OCI-LY3 (cell line): ENCODE results near the gene IGFL1.

Experiments used
- H2AFZ ChIP-seq: fragments of 200-600, 300-600 bp; shearing (Covaris generic); 2 replicates; pipeline ENCODE4 v1.6.0; 2014; ENCODE audit warnings: antibody characterized with exemption, low read depth, low read length
- H3K27ac ChIP-seq: fragments of 200-600, 300-600 bp; sonication (generic); 2 replicates; pipeline ENCODE4 v1.5.1; 2014; ENCODE audit warnings: mild to moderate bottlenecking, low read length, moderate library complexity, mixed read lengths
- H3K27me3 ChIP-seq: fragments of 200-600, 300-600 bp; sonication (generic); 2 replicates; pipeline ENCODE4 v1.6.1; 2014; ENCODE audit warnings: low read depth, low read length, mixed read lengths
- H3K36me3 ChIP-seq: fragments of 200-600, 300-600 bp; sonication (generic); replicated peaks from 2 replicates; pipeline ENCODE3; 2014; ENCODE audit warnings: low read depth, low read length, mixed read lengths
- H3K4me1 ChIP-seq: fragments of 300-600, 200-600 bp; sonication (generic); 2 replicates; pipeline ENCODE4 v1.6.1; 2014; ENCODE audit warnings: low read length, mixed read lengths
- H3K4me2 ChIP-seq: fragments of 200-600, 300-600 bp; sonication (generic); 2 replicates; pipeline ENCODE4 v1.6.1; 2014; ENCODE audit warnings: low read length, mixed read lengths
- H3K4me3 ChIP-seq: fragments of 300-600, 200-600 bp; sonication (generic); 2 replicates; pipeline ENCODE4 v1.5.1; 2014; ENCODE audit warnings: antibody characterized with exemption, mild to moderate bottlenecking, low read length, moderate library complexity
- H3K79me2 ChIP-seq: fragments of 300-600, 200-600 bp; shearing (Covaris generic); 2 replicates; pipeline ENCODE4 v1.6.1; 2014; ENCODE audit warnings: mild to moderate bottlenecking, low read length, mixed read lengths
- H3K9ac ChIP-seq: fragments of 300-600, 200-600 bp; shearing (Covaris generic); 2 replicates; pipeline ENCODE4 v1.6.0; 2014; ENCODE audit warnings: mild to moderate bottlenecking, low read length, moderate library complexity
- H3K9me3 ChIP-seq: fragments of 200-600, 300-600 bp; shearing (Covaris generic); 2 replicates; pipeline ENCODE4 v1.6.1; 2014; ENCODE audit warnings: low read length, mixed read lengths; ENCODE audit not compliant: insufficient read depth
- H4K20me1 ChIP-seq: fragments of 200-600, 300-600 bp; sonication (generic); 2 replicates; pipeline ENCODE4 v1.6.1; 2016; ENCODE audit warnings: low read length, mixed read lengths; ENCODE audit not compliant: insufficient read depth
- CTCF ChIP-seq: fragments of 200-600, 300-600 bp; sonication (generic); IDR thresholded peaks from 2 replicates; pipeline ENCODE4 v1.5.1; 2014; ENCODE audit warnings: antibody characterized with exemption, low read length, low read depth
- EZH2phosphoT487 ChIP-seq: fragments of 200-600 bp; shearing (Covaris generic); IDR thresholded peaks from 2 replicates; pipeline ENCODE4 v1.6.1; 2018; ENCODE audit warnings: antibody characterized with exemption, mixed run types, low read depth

IGFL1 gene

GRCh38 chr19:46279177-46279576 is 49.6 kb downstream of the IGFL1 start:
- Histone ChIP-seq H3K36me3 (no peaks in the 10 kb centered on the region), H4K20me1 (no peaks in the 10 kb centered on the region), H3K4me2 (no peak overlapping the region), H3K4me1 (no peaks in the 10 kb centered on the region), H3K27me3 (no peaks in the 10 kb centered on the region; the same call in none of the 2 replicates), H3K27ac (no peak overlapping the region), H2AFZ (no peak overlapping the region), H3K9me3 (no peaks in the 10 kb centered on the region), H3K79me2 (no peaks in the 10 kb centered on the region), H3K9ac (no peak overlapping the region), H3K4me3 (no peak overlapping the region)
- no peak for TF ChIP-seq EZH2phosphoT487
- TF ChIP-seq CTCF, result no peak
